HCT116 (cell line): ENCODE results near the gene RGS10. TPM values are rescaled to one million over a fixed set of nuclear protein-coding genes. Genes with fewer than 3 reads are reported as not detected.

Experiments used
- ATAC-seq: fragments of 200-7000 bp; cut with Tn5 transposase; 2 replicates; pipeline ENCODE4 v1.9.1; 2020; ENCODE audit warnings: mild to moderate bottlenecking, moderate library complexity
- BruUV-seq: library from RNA; stranded (reverse); fragments of 400-500 nt; replicated peaks from 2 replicates; lab custom pipeline; 2021; lab: Mats Ljungman, UMichigan
- CTCF ChIA-PET: fragments of 300-600 bp; sonication (Branson Sonifier 250); formaldehyde crosslinking; loops from one replicate; lab custom pipeline; 2021; ENCODE audit warnings: antibody characterized with exemption; lab: Charles Lee
- POLR2A ChIA-PET: fragments of 300-600, 350-600 bp; sonication (Branson Sonifier 250); formaldehyde crosslinking; loops from one replicate; lab custom pipeline; 2021; ENCODE audit warnings: antibody characterized with exemption; lab: Charles Lee
- RAD21 ChIA-PET, 2 experiments: fragments of 300-600 bp; sonication (Branson Sonifier 250); formaldehyde crosslinking; loops; one replicate each; lab custom pipeline; 2023; ENCODE audit warnings: low total read pairs in 2 of 2; ENCODE audit not compliant: uncharacterized antibody in 2 of 2, unreplicated experiment in 2 of 2, low non-redundant PET in 1 of 2; lab: Charles Lee
- DNase-seq: peaks from one replicate; pipeline ENCODE4 v3.0.0-alpha.2; 2010; ENCODE audit warnings: low read depth, low spot score
- H2AFZ ChIP-seq: fragments of 200-600 bp; shearing (Covaris generic), sonication (generic); 2 replicates; pipeline ENCODE4 v1.6.1; 2017; ENCODE audit warnings: low read depth, mixed run types, mixed read lengths, antibody characterized with exemption, low read length; ENCODE audit not compliant: poor library complexity, severe bottlenecking
- H3K27ac ChIP-seq: 2 replicates; pipeline ENCODE4 v1.5.1; 2012; ENCODE audit warnings: low read depth, low read length
- H3K27me3 ChIP-seq: fragments of 200-600 bp; sonication (generic); 2 replicates; pipeline ENCODE4 v1.6.1; 2016; ENCODE audit warnings: mixed run types, low read length, mixed read lengths; ENCODE audit not compliant: insufficient read depth
- H3K36me3 ChIP-seq, 2 experiments: fragments of 200-500 bp in 1 of 2; fragments of 200-600 bp in 1 of 2; sonication (Bioruptor generic) in 1 of 2; sonication (generic) in 1 of 2; 2 replicates each; pipeline versions ENCODE4 v1.5.1 to v1.6.1; 2014 to 2016; ENCODE audit warnings: low read length in 2 of 2, inconsistent platforms in 1 of 2, mixed read lengths in 1 of 2, mixed run types in 1 of 2; ENCODE audit not compliant: insufficient read depth in 2 of 2, control insufficient read depth in 1 of 2
- H3K4me1 ChIP-seq, 2 experiments: fragments of 200-600 bp in 1 of 2; sonication (generic) in 1 of 2; 2 replicates each; pipeline versions ENCODE4 v1.5.1 to v1.6.1; 2012 to 2017; ENCODE audit warnings: low read length in 2 of 2, inconsistent platforms in 1 of 2, mild to moderate bottlenecking in 1 of 2, mixed read lengths in 1 of 2, mixed run types in 1 of 2, moderate library complexity in 1 of 2; ENCODE audit not compliant: insufficient read depth in 2 of 2, control insufficient read depth in 1 of 2
- H3K4me2 ChIP-seq: fragments of 200-600 bp; sonication (generic); 2 replicates; pipeline ENCODE4 v1.6.1; 2017; ENCODE audit warnings: mixed run types, low read length, mixed read lengths
- H3K4me3 ChIP-seq, 2 experiments: fragments of 200-600 bp in 1 of 2; sonication (generic) in 1 of 2; replicated peaks in 1 of 2; 2 replicates each; pipeline ENCODE4 v1.5.1; 2011 to 2016; ENCODE audit warnings: low read length in 2 of 2, control low read depth in 1 of 2, low read depth in 1 of 2, mild to moderate bottlenecking in 1 of 2, mixed read lengths in 1 of 2, mixed run types in 1 of 2
- H3K79me2 ChIP-seq: fragments of 200-600 bp; sonication (generic); 2 replicates; pipeline ENCODE4 v1.6.1; 2017; ENCODE audit warnings: mild to moderate bottlenecking, mixed run types, low read length, moderate library complexity, mixed read lengths; ENCODE audit not compliant: insufficient read depth
- H3K9ac ChIP-seq: fragments of 200-600 bp; sonication (generic); 2 replicates; pipeline ENCODE4 v1.6.1; 2016; ENCODE audit warnings: low read length, mixed read lengths
- H3K9me2 ChIP-seq: fragments of 200-600 bp; sonication (generic), shearing (Covaris generic); 2 replicates; pipeline ENCODE4 v1.6.1; 2017; ENCODE audit warnings: mixed run types, mild to moderate bottlenecking, moderate library complexity; ENCODE audit not compliant: insufficient read depth
- H3K9me3 ChIP-seq, 2 experiments: fragments of 200-500 bp in 1 of 2; fragments of 200-600 bp in 1 of 2; sonication (Bioruptor generic) in 1 of 2; sonication (generic) in 1 of 2; 2 replicates each; pipeline ENCODE4 v1.6.1; 2014 to 2017; ENCODE audit warnings: low read length in 2 of 2, mixed read lengths in 2 of 2, inconsistent platforms in 1 of 2, low read depth in 1 of 2, mild to moderate bottlenecking in 1 of 2, mixed run types in 1 of 2, moderate library complexity in 1 of 2; ENCODE audit not compliant: control insufficient read depth in 1 of 2, insufficient read depth in 1 of 2
- H4K20me1 ChIP-seq: fragments of 200-600 bp; sonication (generic), shearing (Covaris generic); 2 replicates; pipeline ENCODE4 v1.6.1; 2017; ENCODE audit warnings: mixed run types, mild to moderate bottlenecking, moderate library complexity; ENCODE audit not compliant: insufficient read depth
- CEBPB ChIP-seq: IDR thresholded peaks from 2 replicates; pipeline ENCODE4 v1.6.1; 2012; ENCODE audit warnings: low read depth
- ELF1 ChIP-seq: IDR thresholded peaks from 2 replicates; pipeline ENCODE4 v1.6.1; 2012; ENCODE audit warnings: low read depth, borderline replicate concordance
- POLR2A ChIP-seq: IDR thresholded peaks from 2 replicates; pipeline ENCODE4 v1.7.0; 2011; ENCODE audit warnings: borderline replicate concordance; ENCODE audit not compliant: insufficient read depth, insufficient read length; ENCODE audit errors: extremely low read depth
- ZFX ChIP-seq: fragments of 450-650 bp; IDR thresholded peaks from 2 replicates; pipeline ENCODE4 v1.6.1; 2017
- intact Hi-C: fragments of 100-400 bp; cut with micrococcal nuclease; formaldehyde crosslinking; loops from 2 replicates; pipeline ENCODE4 v1.10.0; 2022
- total RNA-seq: library from RNA; stranded (reverse); gene quantifications from one replicate; pipeline ENCODE4 v1.2.1, GENCODE V29; 2021; ENCODE audit not compliant: unreplicated experiment
- TF ChIP-seq, protein P1 (sequence below), 3 experiments: fragments of 200-600 bp in 1 of 3; sonication (generic) in 1 of 3; IDR thresholded peaks in 2 of 3; conservative IDR thresholded peaks in 1 of 3; 2 replicates each; pipeline ENCODE4 v1.5.1; 2012 to 2017; ENCODE audit warnings: low read depth in 2 of 3, low read length in 2 of 3, antibody characterized with exemption in 1 of 3, borderline replicate concordance in 1 of 3, control low read depth in 1 of 3, mild to moderate bottlenecking in 1 of 3, mixed read lengths in 1 of 3, mixed run types in 1 of 3, moderate library complexity in 1 of 3; ENCODE audit not compliant: insufficient read depth in 1 of 3
- TF ChIP-seq, protein P2 (sequence below): IDR thresholded peaks from 2 replicates; pipeline ENCODE4 v1.6.1; 2012; ENCODE audit warnings: low read depth

Gene RGS10
- total RNA-seq, 1 experiment from 2014 or later: 96.7 TPM

DNA sequence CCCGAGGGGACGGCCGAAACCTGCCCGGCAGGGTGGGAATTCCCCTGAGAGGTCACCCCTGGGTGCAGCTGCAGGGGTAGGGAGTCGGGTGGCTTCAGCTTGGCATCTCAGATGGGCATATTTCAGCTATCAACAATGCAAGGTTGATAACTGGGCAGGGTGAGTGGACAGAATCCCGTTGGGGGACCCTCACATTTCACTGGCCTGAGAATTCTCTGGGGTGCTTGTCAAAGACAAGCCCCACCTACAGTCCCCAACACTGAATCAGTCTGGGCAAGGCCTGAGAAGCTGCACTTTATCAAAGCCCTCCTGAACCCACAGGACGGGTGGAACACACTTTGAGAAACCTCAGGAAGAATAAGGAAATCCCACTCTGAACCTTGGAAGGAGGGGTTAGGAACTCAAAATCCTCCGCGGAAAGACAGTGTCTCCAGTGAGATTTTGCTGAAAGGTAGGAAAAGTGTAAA lies 3.1 kb downstream of the RGS10 start:
- Histone ChIP-seq H3K9me3 (no peaks in the 10 kb centered on the region), H3K36me3 (peaks cover 0 to 4% of the 10 kb centered on the region in 2 experiments; a peak in 1 of 4 replicates), H3K27ac (no peak overlapping the region), H3K9ac (no peak overlapping the region), H3K4me1 (peaks cover 13 to 40% of the 10 kb centered on the region in 2 experiments), H3K9me2 (no peaks in the 10 kb centered on the region), H3K79me2 (peaks cover 78% of the 10 kb centered on the region), H3K4me3 (no peak overlapping the region), H2AFZ (no peak overlapping the region), H4K20me1 (no peaks in the 10 kb centered on the region), H3K27me3 (no peaks in the 10 kb centered on the region), H3K4me2 (no peak overlapping the region)
- ChIA-PET CTCF (interaction anchor here (1.0 to 2.2 kb wide), 2 partner anchors 94 to 340 kb away, joined by 3 to 4 read pairs; no protein-coding TSS in a partner anchor), POLR2A (interaction anchor here (1.5 kb wide), 1 partner anchor 58 kb away, joined by 3 read pairs; the partner anchor contains the start of gene TIAL1), RAD21 (no interaction called here)
- DNase-seq (no peak), ATAC-seq (no peak)
- TF ChIP-seq, protein P1, sequence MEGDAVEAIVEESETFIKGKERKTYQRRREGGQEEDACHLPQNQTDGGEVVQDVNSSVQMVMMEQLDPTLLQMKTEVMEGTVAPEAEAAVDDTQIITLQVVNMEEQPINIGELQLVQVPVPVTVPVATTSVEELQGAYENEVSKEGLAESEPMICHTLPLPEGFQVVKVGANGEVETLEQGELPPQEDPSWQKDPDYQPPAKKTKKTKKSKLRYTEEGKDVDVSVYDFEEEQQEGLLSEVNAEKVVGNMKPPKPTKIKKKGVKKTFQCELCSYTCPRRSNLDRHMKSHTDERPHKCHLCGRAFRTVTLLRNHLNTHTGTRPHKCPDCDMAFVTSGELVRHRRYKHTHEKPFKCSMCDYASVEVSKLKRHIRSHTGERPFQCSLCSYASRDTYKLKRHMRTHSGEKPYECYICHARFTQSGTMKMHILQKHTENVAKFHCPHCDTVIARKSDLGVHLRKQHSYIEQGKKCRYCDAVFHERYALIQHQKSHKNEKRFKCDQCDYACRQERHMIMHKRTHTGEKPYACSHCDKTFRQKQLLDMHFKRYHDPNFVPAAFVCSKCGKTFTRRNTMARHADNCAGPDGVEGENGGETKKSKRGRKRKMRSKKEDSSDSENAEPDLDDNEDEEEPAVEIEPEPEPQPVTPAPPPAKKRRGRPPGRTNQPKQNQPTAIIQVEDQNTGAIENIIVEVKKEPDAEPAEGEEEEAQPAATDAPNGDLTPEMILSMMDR (IDR thresholded peaks at IDR 0.05 in 2 of 3, conservative IDR thresholded peaks at IDR 0.05 in 1 of 3; ENCODE audit: borderline replicate concordance in 1 of 3, insufficient read depth in 1 of 3, low read depth in 2 of 3, low read length in 2 of 3): no peak
- TF ChIP-seq CEBPB (no peak), POLR2A (no peak), ZFX (no peak), ELF1 (no peak)
- TF ChIP-seq, protein P2, sequence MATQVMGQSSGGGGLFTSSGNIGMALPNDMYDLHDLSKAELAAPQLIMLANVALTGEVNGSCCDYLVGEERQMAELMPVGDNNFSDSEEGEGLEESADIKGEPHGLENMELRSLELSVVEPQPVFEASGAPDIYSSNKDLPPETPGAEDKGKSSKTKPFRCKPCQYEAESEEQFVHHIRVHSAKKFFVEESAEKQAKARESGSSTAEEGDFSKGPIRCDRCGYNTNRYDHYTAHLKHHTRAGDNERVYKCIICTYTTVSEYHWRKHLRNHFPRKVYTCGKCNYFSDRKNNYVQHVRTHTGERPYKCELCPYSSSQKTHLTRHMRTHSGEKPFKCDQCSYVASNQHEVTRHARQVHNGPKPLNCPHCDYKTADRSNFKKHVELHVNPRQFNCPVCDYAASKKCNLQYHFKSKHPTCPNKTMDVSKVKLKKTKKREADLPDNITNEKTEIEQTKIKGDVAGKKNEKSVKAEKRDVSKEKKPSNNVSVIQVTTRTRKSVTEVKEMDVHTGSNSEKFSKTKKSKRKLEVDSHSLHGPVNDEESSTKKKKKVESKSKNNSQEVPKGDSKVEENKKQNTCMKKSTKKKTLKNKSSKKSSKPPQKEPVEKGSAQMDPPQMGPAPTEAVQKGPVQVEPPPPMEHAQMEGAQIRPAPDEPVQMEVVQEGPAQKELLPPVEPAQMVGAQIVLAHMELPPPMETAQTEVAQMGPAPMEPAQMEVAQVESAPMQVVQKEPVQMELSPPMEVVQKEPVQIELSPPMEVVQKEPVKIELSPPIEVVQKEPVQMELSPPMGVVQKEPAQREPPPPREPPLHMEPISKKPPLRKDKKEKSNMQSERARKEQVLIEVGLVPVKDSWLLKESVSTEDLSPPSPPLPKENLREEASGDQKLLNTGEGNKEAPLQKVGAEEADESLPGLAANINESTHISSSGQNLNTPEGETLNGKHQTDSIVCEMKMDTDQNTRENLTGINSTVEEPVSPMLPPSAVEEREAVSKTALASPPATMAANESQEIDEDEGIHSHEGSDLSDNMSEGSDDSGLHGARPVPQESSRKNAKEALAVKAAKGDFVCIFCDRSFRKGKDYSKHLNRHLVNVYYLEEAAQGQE: no peak
- BruUV-seq: no TSS peak
- intact Hi-C loops: no loop called here
